NCI-H2081 treated with DMSO at 0.1 percent for 48 hours (cell line): ENCODE measurements around the gene THRAP3.
"Not testable (repeated sequence)": the region's sequence is repeated elsewhere in the genome, so short reads cannot be mapped to it uniquely, and the experiment has no call there.

Experiments
- DNase-seq: peaks from one replicate; lab custom pipeline; 2025; lab: John Stamatoyannopoulos, UW

Gene THRAP3

DNA sequence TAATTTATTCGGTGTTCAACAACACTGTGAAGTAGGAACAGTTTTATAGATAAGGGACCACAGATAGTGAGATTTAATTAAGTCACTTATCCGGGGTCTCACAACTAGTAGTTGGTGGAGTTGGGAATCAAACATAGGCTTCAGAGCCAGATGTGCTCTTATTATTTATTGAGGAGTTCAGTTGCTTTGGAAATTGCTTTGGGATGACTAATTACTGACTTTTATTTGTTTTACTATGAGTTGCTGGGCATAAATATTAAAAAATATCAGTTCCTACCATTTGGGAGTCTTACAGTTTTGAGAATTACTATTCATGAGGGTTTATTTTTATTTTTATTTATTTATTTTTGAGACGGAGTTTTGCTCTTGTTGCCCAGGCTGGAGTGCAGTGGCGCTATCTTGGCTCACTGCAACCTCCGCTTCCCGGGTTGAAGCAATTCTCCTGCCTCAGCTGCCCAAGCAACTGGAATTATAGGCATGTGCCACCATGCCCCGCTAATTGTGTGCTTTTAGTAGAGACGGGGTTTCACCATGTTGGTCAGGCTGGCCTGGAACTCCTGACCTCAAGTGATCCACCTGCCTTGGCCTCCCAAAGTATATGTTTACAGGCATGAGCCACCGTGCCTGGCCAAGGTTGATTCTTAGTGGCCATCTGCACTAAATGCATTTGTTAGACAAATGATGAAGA lies 27.7 kb downstream of the THRAP3 start:
- DNase-seq = no peak

DNA sequence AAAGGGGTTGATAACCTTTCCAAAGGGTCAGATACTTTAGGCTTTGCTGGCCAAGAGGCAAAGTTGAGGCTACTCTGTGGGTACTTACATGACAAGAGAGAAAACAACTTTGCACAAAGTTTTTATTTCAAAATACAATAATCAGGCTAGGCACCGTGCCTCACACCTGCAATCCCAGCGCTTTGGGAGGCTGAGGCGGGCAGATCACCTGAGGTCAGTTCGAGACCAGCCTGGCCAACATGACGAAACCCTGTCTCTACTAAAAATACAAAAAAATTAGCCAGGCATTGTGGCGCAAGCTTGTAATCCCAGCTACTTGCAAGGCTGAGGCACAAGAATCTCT lies 28.2 kb downstream of the THRAP3 start:
- DNase-seq = not testable (repeated sequence)

DNA sequence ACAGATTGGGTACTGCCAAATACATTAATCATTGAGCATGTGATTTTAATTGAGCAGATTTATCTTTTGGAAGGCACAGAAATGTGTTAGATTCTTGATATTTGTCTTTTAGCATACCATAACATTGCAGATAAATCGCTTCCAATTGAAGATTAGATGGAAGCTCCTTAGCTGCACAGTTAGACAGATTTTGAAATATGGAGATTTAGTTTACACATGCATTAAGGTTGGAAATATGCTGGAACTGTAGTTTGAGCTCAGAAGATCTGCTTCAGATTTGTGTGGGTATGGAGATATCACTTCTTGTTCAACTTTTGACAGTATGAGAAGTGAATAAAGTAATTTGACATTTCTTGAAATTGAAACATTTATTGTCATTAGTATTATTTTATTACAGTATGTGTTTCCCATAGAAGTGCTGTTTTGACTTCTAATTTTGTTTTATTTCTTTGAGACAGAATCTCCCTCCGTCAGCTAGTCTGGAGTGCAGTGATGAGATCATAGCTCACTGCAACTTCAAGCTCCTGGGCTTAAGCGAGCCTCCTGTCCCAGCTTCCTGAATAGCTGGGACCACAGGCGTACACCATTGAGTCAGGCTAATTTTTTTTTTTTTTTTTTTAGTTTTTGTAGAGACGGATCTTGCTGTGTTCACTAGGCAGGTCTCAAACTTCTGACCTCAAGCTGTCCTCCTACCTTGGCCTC lies 29.1 kb downstream of the THRAP3 start:
- DNase-seq = no peak

DNA sequence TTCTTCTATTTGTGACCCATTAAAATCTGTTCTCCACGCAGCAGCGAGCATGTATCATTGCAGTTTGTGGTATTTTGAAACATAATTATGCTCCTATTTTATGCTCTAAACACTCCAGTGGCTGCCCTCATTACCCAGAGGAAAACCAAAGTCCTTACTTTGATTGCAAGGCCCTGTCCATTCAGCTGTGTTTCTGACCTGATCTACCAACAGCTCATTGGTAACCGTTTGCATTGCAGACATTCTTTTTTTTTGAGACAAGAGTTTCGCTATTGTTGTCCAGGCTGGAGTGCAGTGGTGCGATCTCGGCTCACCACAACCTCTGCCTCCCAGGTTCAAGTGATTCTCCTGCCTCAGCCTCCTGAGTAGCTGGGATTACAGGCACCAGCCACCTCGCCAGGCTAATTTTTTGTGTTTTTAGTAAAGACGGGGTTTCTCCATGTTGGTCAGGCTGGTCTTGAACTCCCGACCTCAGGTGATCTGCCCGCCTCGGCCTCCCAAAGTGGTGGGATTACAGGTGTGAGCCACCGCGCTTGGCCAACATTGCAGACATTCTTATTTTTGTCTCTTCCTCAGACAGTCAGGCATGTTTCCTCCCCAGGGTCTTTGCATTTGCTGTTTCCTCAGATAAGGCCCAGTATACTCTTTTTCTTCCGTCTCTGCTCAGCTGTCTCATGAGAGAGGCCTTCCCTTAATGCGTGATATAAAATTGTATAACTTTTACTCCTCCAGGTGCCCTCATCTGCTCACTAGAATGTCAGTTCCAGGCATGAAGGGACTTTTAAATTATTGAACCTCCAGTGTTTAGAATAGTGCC lies 32.5 kb downstream of the THRAP3 start:
- no peak for DNase-seq

DNA sequence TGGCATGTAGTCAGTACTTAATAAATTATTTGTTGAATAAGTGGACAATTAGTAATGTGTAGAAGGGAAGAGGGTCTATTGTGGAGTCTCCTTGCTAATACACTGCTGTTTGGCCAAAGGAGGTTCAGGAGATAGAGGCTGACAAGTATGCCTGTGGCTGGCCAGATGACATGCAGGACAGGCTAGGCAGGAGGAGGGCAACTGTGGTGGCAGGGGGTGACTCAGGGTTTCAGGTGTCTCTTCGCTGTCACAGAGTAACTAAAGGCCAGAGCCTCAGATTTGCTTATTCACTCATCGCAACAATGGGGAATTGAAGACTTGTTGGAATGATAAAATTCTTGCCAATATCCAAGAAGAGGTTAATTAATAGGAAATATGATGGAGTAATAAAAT lies 33.1 kb downstream of the THRAP3 start:
- DNase-seq = no peak

DNA sequence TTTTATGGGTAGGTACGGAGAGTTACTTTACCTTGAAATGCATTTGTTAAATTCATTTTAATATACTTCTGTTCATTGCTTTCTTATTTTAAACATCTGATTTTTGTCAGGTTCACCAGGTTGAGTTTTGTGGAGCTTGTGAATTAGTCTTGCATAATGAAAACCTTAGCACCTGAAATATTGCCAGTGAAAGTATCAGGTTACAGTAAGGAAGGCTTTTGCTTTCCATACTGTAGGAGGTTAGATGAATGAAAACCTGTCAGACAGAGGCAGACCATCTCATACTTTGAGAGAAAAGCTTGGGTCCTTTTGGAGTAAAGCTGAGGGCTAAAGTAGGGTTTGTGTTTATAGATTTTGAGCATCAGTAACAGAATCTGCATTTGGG lies 34.7 kb downstream of the THRAP3 start:
- no peak for DNase-seq

DNA sequence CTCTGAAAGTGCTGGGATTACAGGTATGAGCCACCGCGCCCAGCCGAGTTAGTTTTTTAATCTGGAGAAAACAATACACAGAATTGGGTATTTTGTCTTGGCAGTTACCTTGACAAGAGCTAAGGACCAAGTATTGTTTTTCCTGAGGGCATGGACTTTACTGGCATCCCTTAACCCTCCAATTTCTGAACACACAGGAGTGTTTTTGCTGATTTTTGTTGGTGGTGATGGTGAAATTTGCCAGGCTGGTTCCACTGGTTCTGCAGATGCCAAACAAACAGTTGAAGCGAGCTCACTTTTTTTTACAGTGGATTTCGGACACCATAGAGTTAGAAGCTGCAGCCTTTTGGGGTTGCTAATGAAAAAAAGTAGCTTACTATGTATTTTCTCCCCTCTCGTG lies 44.7 kb downstream of the THRAP3 start:
- no peak for DNase-seq

DNA sequence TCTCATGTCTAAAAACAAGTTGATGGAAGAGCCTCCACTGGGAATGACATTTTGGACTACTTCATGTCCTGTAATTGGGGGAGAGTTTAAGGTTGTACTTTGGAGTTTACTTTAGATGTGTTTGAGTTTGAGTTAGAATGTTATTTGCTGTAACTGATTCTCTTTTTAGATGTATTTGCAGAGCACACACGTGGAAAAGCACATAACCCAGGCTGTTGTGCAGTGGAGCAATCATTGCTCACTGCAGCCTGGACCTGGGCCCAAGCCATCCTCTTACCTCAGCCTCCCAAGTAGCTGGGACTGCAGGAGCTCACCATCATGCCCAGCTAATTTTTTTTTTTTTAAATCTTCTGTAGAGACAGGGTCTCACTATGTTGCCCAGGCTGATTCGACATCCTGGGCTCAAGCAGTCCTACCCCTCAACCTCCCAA lies 45.2 kb downstream of the THRAP3 start:
- DNase-seq = no peak

DNA sequence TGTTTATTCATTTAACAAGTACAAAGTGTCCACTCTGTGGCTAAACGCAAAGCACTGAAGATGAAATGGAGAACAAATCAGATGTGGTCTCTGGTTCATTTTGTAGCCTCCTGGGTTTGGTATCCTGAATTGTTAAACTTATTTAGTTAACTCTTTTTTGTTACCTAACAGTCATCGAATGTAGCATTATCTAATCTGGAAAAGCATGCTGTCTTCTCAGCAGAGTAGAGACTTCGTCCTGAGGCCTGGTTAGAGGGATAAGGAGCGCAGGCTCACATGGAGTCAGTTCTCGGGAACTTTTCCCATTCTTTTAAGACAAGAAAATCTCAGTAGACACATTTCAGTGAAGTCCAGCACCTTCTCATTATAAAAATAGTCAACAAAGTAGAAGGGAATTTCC lies 48.8 kb downstream of the THRAP3 start:
- no peak for DNase-seq

DNA sequence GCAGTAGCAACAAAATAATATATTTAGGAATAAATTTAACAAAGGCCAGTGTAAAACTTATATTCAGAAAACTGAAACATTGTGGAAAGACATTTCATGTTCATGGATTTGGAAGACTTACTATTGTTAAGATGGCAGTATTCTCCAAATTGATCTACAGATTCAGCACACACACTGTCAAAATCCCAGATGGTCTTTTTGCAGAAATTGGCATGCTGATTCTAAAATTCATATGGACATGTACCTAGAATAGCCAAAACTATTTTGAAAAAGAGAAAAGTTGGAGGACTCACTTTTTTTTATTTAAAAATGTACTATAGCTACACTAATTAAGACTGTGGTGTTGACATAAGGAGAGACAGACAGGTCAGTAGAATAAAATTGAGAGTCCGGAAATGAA lies 50.0 kb downstream of the THRAP3 start:
- no peak for DNase-seq

DNA sequence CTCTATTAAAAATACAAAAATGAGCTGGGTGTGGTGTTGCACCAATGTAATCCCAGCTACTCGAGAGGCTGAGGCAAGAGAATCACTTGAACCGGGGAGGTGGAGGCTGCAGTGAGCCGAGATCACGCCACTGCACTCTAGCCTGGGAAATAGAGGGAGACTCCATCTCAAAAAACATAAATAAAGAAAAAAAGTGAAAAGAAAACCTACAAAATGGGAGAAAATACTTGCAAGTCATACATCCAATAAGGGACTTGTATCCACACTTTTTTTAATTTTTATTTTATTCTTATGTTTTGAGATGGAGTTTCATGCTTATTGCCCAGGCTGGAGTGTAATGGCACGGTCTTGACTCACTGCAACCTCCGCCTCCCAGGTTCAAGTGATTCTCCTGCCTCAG lies 52.4 kb downstream of the THRAP3 start:
- DNase-seq = no peak

DNA sequence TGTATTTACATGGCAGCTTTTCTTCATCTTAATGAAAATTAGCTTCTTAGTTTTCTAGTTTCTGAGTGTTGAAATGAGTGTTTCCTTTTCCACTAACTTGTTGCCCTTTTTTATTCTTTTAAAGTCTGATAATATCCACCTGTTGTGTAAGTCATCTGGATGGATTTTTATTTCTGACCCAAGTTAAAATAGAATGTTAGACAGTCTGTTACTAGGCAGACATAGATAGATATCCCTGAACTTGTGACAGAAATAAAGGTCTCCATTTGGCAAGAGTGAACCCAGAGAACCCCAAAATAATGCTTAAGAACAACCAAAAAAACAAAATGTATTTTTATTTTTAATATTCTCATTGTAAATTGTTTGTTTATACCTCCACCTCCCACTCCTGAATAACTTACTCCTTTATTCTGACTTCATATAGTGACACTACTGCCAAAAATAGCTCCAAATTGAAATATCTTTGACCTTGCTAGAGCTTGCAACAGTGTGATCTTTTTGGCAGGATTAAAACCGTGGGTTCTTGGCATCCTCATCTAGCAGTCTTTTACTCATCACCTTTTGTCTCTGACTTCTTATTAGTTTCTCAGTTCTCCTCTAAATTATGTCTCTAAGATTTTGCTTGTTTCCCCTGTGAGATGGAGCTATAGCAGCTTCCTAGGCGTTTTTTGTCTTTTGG lies 55.0 kb downstream of the THRAP3 start:
- no peak for DNase-seq

DNA sequence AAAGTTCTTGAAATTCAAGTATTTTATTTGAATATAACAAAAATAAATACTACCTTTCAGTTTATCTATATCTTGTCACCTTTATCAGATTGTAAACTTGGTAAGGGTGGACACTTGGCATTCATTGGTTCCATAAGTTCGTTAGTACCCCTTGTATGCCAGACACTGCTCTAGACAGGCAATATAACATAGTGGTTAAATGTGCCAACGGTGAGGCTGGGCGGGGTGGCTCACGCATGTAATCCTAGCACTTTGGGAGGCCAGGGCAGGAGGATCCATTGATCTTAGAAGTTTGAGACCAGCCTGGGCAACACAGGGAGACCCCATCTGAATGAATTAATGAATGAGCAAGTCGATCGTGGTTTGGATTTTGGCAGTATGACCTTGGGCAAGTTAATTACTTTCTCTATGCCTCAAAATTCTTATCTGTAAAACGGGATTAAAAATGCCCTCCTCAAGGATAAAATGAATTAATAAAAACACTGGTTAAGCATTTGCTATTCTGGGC lies 55.6 kb downstream of the THRAP3 start:
- DNase-seq = no peak

DNA sequence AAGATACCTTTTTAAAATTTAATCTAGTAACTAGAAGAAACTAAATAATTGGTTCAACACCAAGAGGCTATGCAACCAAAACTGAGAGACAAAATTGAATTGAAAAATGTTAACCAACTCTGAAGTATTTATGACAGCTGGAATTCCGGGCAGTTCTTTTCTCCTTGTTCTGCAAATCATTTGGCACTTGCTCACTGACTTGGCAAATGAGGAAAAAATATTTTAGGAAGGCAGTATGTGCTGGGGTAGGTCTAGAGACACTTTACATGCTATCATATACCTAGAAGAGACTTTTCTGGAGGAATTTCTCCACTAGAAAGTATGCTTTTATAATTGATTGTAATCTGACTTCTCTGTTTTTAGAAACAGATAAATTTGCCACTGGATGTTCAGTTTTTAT lies 59.8 kb downstream of the THRAP3 start:
- DNase-seq = no peak

DNA sequence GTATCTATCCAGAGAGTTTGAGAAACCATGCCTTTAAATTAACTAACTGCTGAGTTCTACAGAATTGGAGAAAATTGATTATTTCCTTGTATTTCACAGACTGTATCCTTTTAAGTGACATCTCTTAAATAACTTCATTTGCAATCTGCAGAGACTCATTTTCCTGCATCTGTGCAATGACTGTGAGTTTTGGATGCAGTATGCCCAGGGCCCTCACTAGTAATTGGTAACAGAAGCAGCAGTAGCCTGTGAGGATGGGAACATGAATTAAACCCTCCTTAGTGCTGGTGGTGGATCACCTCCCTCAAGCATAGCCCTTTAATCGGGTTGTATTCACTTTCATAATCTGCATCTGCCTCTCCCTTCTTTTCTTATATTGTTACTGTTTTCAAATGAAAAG lies 60.3 kb downstream of the THRAP3 start:
- no peak for DNase-seq

DNA sequence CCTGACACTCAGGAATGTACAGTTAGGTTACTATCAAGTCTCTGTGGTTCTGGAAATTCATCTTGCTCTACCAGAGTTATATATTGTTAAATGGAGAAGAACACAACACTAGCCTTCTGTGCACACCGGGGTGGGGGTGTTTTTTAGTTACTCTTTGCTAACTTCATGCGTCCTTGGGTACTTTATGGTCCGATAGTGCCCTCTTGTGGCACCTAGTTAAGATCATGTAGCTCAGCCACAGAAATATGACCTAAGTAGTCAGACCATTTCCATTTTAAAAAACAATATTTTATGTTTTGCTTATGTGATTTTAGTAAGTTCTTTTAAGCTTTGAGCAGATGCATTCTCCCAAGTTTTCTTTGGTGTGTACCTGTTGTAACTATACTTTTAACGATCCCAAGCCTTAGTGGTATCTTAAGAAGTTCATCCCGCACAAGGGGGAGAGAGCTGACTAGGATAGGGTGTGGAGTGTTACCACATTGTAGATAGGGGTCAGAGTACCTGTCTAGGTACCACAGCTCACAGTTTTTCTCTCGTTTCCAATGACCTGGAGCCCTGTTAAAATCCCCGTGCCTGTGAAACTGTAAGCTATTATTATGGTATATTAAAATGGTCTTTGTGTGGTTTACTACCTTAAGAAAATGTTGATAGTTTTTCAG lies 61.3 kb downstream of the THRAP3 start:
- peak; percentile 37 for DNase-seq

DNA sequence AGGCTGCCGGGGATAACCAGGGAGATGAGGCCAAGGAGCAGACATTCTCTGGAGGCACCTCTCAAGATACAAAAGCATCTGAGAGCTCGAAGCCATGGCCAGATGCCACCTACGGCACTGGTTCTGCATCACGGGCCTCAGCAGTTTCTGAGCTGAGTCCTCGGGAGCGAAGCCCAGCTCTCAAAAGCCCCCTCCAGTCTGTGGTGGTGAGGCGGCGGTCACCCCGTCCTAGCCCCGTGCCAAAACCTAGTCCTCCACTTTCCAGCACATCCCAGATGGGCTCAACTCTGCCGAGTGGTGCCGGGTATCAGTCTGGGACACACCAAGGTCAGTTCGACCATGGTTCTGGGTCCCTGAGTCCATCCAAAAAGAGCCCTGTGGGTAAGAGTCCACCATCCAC lies 62.6 kb downstream of the THRAP3 start:
- no peak for DNase-seq

DNA sequence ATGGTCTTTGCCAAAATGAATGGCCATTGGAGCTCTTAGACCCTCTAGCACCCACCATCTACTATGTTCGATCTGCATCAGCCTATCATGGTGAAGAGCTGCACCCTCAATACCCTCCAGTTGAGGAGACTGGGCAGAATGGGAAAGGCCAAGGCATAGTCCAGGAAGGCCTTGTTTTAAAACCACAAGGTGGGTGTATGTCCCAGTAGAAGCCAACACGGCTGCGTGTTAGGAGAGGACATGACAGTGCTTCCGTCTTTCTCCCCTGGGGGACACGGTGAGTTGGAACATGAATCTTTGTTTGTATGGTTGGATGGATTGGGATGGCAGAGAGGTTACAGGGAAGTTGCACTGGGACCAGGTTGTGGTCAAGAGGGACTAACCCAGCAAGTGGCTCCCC lies 63.4 kb downstream of the THRAP3 start:
- DNase-seq = no peak

DNA sequence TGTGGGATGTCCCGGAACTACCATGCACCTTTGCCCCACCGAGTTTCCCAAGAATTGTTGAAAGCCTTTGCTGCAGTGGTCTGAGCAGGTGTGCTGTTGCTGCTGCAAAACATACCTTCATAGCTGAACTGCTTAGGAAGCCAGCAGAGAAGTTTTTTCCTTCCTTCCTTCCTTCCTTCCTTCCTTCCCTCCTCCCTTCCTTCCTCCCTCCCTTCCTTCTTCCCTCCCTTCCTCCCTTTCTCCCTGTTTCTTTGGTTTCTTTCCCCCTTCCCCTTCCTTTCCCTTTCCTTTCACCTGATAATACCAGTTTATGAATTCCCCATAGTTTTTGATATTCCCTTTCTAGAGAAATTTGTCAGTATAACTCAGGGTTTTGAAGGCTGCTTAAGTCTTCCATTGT lies 71.1 kb downstream of the THRAP3 start:
- DNase-seq = no peak

DNA sequence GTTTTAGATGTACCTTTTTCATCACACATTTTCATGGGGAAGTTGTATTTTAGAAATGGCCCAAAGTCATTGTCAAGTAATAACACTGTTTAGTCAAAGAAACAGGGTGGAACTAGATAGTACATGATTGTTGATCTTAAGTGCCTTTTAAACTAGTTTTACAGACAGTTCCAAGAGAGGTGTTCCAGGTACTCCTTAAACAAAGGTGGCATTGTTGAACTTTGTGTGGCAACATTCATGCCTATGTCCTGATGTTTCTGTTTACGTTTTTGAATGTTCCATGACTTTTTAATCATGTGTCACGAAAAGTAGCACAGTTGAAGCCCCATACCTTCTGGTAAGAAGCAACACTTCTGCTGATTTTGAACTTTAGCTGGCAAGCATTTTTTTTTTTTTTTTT lies 72.8 kb downstream of the THRAP3 start:
- DNase-seq = no peak

DNA sequence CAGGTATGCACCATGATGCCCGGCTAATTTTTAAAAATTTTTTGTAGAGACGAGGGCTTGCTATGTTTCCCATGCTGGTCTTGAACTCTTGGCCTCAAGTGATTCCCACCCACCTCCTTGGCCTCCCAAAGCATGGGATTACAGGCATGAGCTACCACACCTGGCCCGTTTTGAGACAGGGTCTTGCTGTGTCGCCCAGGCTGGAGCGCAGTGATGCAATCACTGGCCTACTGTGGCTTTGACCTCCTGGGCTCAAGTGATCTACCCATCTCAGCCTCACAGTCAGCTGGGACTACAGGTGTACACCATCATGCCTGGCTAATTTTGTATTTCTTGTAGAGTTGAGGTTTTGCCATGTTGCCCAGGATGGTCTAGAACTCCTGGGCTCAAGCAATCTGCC lies 74.4 kb downstream of the THRAP3 start:
- no peak for DNase-seq

DNA sequence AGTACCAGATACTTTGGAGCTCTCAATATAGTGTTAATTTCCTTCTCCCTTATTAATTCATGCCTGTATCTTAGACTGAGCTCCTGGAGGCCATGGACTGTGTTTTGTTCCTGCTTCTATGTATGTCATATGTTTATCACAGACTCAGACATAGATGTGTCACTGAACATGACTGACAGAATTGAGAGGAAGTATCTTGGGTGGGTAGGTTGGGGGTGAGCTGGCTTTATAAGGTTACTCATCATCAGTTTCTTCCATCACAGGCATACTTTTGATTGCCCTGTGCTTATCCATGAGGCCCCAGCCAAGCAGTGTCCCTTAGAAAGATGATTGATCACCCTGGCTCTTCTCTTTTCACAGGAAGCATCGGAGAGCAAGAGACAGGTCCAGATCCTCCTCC lies 76.3 kb downstream of the THRAP3 start:
- no peak for DNase-seq
